Nucleus accumbens (tissue), 56 donors: ENCODE measurements around the gene TTL.
"Not testable (repeated sequence)": the region's sequence is repeated elsewhere in the genome, so short reads cannot be mapped to it uniquely, and the experiment has no call there.

ENCODE experiments used
- DNase-seq, 56 donors: peaks; one replicate each; lab custom pipeline; 2025; lab: John Stamatoyannopoulos, UW

Gene TTL

GRCh38 chr2:112509239-112509998 lies 27.5 kb downstream of the TTL start:
- not testable (repeated sequence) for DNase-seq

- peak in 5 of 56 donors; percentile 11 to 36 (median 33) for DNase-seq
Observed at GRCh38 chr2:112516801-112517200, 34.8 kb downstream of the TTL start.

- no peak for DNase-seq
Observed at GRCh38 chr2:112518807-112519206, 36.9 kb downstream of the TTL start.

GRCh38 chr2:112519506-112519905 lies 37.5 kb downstream of the TTL start:
- no peak for DNase-seq

- DNase-seq, result no peak
Observed at GRCh38 chr2:112520234-112520783, 38.4 kb downstream of the TTL start.

GRCh38 chr2:112523291-112523777 lies 41.4 kb downstream of the TTL start:
- DNase-seq, result no peak

- not testable (repeated sequence) for DNase-seq
Observed at GRCh38 chr2:112524276-112524675, 42.3 kb downstream of the TTL start.

- DNase-seq, result no peak
Observed at GRCh38 chr2:112528541-112528940, 46.6 kb downstream of the TTL start.

GRCh38 chr2:112529757-112530156 lies 47.8 kb downstream of the TTL start:
- no peak for DNase-seq

GRCh38 chr2:112530728-112531127 lies 48.8 kb downstream of the TTL start:
- no peak for DNase-seq

- DNase-seq, result no peak
Observed at GRCh38 chr2:112534826-112535225, 52.9 kb downstream of the TTL start.

- DNase-seq, result not testable (repeated sequence)
Observed at GRCh38 chr2:112536665-112537064, 54.7 kb downstream of the TTL start.

- DNase-seq, result no peak
Observed at GRCh38 chr2:112539306-112539705, 57.4 kb downstream of the TTL start.

- DNase-seq, result no peak
Observed at GRCh38 chr2:112540906-112541305, 59.0 kb downstream of the TTL start.

GRCh38 chr2:112541315-112542122 lies 59.6 kb downstream of the TTL start:
- DNase-seq, result peak in 40 of 56 donors; percentile 51 to 97 (median 89)

- DNase-seq, result peak in 55 of 56 donors; percentile 56 to 97 (median 89)
Observed at GRCh38 chr2:112542123-112542983, 60.4 kb downstream of the TTL start, which contains the start of gene POLR1B. TSS of gene POLR1B (plus strand) at chr2:112542465. CDS start at chr2:112542495, 30 bp downstream.

GRCh38 chr2:112542984-112543661 lies 61.2 kb downstream of the TTL start:
- DNase-seq, result peak in 4 of 56 donors; percentile 7 to 18 (median 12)

GRCh38 chr2:112547333-112547732 lies 65.4 kb downstream of the TTL start:
- DNase-seq, result no peak

GRCh38 chr2:112548980-112549379 lies 67.0 kb downstream of the TTL start:
- DNase-seq, result no peak
